ENCODE data around the gene TXNDC12. TPM values are rescaled to one million over a fixed set of nuclear protein-coding genes. Genes with fewer than 3 reads are reported as not detected.

The TXNDC12 gene
- total and polyA plus RNA-seq, 9 of the 15 experiments (the other 6 are each of a cell fraction or from before 2014, with no cell fraction given) = 17.0 to 60.8 (median 37.8) TPM

DNA sequence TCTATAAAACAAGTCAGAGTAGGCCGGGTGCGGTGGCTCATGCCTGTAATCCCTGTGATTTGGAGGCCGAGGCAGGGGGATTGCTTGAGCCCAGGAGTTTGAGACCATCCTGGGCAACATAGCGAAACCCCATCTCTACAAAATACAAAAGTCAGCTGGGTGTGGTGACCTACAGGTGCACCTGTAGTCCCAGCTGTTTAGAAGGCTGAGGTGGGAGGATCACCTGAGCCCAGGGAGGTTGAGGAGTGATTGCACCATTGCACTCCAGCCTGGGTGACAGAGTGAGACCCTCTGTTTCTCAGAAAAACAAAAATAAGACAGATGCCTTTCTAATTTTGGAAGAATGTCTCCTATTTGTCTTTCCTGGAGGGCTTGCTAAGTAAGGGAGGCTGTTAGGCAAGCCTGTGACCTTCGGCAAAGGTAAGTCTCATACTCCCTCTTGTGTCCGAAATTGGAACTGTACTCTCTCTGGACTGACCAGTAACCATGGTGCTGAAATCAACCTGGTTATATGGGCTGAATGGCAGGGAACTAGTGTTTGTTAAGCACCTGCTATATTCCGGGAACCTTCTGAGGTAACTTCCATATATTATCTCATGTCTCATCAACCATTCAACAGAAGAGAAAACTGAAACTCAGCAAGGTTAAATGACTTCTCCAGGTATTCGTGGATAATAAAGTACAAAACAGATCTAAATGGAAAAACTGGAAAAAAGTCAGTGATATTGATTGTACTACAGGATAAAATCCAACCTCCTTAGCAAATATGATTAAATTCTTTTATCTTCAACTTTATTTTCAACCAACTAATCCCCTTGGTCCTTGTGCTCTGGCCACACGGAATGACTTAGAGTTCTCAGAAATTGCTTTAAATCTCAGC lies 52.7 kb downstream of the TXNDC12 start (continued):
- TF ChIP-seq, protein P1, sequence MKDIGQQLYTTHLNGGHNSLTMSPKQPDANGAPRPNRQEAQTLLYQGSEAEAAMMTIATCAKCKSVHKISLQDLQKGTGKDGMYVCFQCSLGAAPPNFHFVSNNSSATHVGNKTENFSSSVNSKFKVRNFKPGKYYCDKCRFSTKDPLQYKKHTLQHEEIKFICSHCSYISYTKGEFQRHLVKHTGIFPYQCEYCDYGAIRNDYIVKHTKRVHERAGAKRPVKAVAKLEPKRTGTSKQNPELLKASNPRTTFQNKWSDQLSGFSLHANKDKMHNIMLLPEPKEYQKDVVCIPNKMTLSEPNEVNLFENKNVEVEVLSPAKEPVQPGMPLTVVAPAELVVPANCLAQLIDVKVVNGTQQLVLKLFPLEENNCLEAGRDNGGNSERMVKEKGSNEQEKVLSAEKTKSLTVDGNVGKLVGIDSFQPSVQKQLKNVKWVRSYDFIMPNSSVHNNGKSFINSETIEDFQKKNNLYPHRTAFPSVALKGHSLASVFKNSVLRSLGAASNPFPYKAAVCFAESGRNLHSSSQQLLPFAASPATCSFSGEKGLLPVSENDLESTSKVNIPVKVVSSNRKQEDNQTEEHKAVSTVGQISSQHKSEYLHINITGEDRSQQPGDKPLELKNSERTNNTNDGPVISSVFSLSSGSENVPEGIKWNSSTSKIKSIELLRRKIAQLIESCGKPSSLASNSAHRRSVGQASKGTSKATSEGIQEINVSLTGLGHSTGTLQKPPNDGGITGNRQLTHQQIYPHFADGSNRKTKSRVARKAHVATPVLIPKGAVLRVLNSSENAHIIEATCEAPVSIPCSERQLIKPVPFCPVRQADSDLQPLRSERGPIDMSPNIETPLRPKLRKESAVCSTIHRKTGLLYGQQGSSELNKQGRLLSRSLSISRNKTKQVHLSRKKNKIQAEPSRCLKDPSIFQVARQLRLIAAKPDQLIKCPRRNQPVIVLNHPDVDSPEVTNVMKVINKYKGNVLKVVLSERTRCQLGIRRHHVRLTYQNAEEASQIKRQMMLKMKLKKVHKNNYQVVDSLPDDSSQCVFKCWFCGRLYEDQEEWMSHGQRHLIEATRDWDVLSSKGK (CRISPR knock-in tag; IDR thresholded peaks at IDR 0.05) = no peak
- TF ChIP-seq, protein P2, sequence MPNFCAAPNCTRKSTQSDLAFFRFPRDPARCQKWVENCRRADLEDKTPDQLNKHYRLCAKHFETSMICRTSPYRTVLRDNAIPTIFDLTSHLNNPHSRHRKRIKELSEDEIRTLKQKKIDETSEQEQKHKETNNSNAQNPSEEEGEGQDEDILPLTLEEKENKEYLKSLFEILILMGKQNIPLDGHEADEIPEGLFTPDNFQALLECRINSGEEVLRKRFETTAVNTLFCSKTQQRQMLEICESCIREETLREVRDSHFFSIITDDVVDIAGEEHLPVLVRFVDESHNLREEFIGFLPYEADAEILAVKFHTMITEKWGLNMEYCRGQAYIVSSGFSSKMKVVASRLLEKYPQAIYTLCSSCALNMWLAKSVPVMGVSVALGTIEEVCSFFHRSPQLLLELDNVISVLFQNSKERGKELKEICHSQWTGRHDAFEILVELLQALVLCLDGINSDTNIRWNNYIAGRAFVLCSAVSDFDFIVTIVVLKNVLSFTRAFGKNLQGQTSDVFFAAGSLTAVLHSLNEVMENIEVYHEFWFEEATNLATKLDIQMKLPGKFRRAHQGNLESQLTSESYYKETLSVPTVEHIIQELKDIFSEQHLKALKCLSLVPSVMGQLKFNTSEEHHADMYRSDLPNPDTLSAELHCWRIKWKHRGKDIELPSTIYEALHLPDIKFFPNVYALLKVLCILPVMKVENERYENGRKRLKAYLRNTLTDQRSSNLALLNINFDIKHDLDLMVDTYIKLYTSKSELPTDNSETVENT (CRISPR knock-in tag; IDR thresholded peaks at IDR 0.05) = no peak
- 0 out of 2 replicates have a peak, but pooled peaks have one; percentile 22 for TF ChIP-seq NBN (IDR thresholded peaks at IDR 0.05; ENCODE audit: low read depth)
- TF ChIP-seq, protein P3, sequence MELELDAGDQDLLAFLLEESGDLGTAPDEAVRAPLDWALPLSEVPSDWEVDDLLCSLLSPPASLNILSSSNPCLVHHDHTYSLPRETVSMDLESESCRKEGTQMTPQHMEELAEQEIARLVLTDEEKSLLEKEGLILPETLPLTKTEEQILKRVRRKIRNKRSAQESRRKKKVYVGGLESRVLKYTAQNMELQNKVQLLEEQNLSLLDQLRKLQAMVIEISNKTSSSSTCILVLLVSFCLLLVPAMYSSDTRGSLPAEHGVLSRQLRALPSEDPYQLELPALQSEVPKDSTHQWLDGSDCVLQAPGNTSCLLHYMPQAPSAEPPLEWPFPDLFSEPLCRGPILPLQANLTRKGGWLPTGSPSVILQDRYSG (tag; conservative IDR thresholded peaks at IDR 0.05; ENCODE audit: low read depth) = no peak
- TF ChIP-seq NR2C2 (CRISPR knock-in tag; IDR thresholded peaks at IDR 0.05) = peak; percentile 71; the same call in 1 of the 2 replicates
- TF ChIP-seq NR2C2 (tag; IDR thresholded peaks at IDR 0.05) = no peak
- TF ChIP-seq, protein P4, sequence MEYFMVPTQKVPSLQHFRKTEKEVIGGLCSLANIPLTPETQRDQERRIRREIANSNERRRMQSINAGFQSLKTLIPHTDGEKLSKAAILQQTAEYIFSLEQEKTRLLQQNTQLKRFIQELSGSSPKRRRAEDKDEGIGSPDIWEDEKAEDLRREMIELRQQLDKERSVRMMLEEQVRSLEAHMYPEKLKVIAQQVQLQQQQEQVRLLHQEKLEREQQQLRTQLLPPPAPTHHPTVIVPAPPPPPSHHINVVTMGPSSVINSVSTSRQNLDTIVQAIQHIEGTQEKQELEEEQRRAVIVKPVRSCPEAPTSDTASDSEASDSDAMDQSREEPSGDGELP (CRISPR knock-in tag; IDR thresholded peaks at IDR 0.05; ENCODE audit: borderline replicate concordance) = 0 out of 2 replicates have a peak, but pooled peaks have one; percentile 26
- TF ChIP-seq, protein P5, sequence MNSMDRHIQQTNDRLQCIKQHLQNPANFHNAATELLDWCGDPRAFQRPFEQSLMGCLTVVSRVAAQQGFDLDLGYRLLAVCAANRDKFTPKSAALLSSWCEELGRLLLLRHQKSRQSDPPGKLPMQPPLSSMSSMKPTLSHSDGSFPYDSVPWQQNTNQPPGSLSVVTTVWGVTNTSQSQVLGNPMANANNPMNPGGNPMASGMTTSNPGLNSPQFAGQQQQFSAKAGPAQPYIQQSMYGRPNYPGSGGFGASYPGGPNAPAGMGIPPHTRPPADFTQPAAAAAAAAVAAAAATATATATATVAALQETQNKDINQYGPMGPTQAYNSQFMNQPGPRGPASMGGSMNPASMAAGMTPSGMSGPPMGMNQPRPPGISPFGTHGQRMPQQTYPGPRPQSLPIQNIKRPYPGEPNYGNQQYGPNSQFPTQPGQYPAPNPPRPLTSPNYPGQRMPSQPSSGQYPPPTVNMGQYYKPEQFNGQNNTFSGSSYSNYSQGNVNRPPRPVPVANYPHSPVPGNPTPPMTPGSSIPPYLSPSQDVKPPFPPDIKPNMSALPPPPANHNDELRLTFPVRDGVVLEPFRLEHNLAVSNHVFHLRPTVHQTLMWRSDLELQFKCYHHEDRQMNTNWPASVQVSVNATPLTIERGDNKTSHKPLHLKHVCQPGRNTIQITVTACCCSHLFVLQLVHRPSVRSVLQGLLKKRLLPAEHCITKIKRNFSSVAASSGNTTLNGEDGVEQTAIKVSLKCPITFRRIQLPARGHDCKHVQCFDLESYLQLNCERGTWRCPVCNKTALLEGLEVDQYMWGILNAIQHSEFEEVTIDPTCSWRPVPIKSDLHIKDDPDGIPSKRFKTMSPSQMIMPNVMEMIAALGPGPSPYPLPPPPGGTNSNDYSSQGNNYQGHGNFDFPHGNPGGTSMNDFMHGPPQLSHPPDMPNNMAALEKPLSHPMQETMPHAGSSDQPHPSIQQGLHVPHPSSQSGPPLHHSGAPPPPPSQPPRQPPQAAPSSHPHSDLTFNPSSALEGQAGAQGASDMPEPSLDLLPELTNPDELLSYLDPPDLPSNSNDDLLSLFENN (IDR thresholded peaks at IDR 0.05; ENCODE audit: low read depth in 2 of 2, low read length in 2 of 2) = 0 out of 4 replicates have a peak, but pooled peaks of 1 of the 2 experiments have one; percentile 33
